RWPE2 (cell line): Measurements from ENCODE around the gene PHC2.

Source experiments
- ATAC-seq: fragments of 200-7000 bp; cut with Tn5 transposase; 3 replicates; pipeline ENCODE4 v1.9.1; 2021; ENCODE audit warnings: low read depth
- DNase-seq: peaks from one replicate; pipeline ENCODE4 v3.0.0-alpha.2; 2020; ENCODE audit warnings: low spot score
- H3K27ac ChIP-seq: fragments of 450-650 bp; 2 replicates; pipeline ENCODE4 v1.5.1; 2017; ENCODE audit warnings: mild to moderate bottlenecking; ENCODE audit not compliant: poor library complexity, severe bottlenecking
- H3K27me3 ChIP-seq: fragments of 250-450 bp; sonication (Bioruptor Pico); 2 replicates; pipeline ENCODE4 v1.5.1; 2021; ENCODE audit warnings: mild to moderate bottlenecking, moderate library complexity; ENCODE audit not compliant: insufficient read depth, poor library complexity, severe bottlenecking
- H3K36me3 ChIP-seq: fragments of 250-450 bp; sonication (Bioruptor Pico); 2 replicates; pipeline ENCODE4 v1.5.1; 2020; ENCODE audit warnings: low read depth, mild to moderate bottlenecking, moderate library complexity
- H3K4me1 ChIP-seq: fragments of 250-450 bp; sonication (Bioruptor Pico); 2 replicates; pipeline ENCODE4 v1.5.1; 2021; ENCODE audit warnings: mild to moderate bottlenecking, moderate library complexity; ENCODE audit not compliant: insufficient read depth, poor library complexity, severe bottlenecking
- H3K4me3 ChIP-seq: fragments of 250-450 bp; sonication (Bioruptor Pico); 2 replicates; pipeline ENCODE4 v1.5.1; 2021; ENCODE audit warnings: mild to moderate bottlenecking, moderate library complexity; ENCODE audit not compliant: severe bottlenecking
- H3K9me3 ChIP-seq: fragments of 250-450 bp; sonication (Bioruptor Pico); 2 replicates; pipeline ENCODE4 v1.5.1; 2021; ENCODE audit warnings: mild to moderate bottlenecking, moderate library complexity; ENCODE audit not compliant: severe bottlenecking
- TF ChIP-seq, protein P1 (sequence below): fragments of 450-650 bp; IDR thresholded peaks from one replicate; pipeline ENCODE4 v1.5.1; 2017; ENCODE audit warnings: mild to moderate bottlenecking, moderate library complexity; ENCODE audit not compliant: poor library complexity, severe bottlenecking

The PHC2 gene

GRCh38 chr1:33322109-33322508, 108.8 kb downstream of the PHC2 start:
- ATAC-seq, result no peak
- Histone ChIP-seq H3K36me3 (peaks cover 47% of the 10 kb centered on the region), H3K4me1 (no peaks in the 10 kb centered on the region), H3K27me3 (no peaks in the 10 kb centered on the region), H3K4me3 (no peak overlapping the region), H3K9me3 (no peaks in the 10 kb centered on the region), H3K27ac (no peak overlapping the region)
- DNase-seq, result no peak
- TF ChIP-seq, protein P1, sequence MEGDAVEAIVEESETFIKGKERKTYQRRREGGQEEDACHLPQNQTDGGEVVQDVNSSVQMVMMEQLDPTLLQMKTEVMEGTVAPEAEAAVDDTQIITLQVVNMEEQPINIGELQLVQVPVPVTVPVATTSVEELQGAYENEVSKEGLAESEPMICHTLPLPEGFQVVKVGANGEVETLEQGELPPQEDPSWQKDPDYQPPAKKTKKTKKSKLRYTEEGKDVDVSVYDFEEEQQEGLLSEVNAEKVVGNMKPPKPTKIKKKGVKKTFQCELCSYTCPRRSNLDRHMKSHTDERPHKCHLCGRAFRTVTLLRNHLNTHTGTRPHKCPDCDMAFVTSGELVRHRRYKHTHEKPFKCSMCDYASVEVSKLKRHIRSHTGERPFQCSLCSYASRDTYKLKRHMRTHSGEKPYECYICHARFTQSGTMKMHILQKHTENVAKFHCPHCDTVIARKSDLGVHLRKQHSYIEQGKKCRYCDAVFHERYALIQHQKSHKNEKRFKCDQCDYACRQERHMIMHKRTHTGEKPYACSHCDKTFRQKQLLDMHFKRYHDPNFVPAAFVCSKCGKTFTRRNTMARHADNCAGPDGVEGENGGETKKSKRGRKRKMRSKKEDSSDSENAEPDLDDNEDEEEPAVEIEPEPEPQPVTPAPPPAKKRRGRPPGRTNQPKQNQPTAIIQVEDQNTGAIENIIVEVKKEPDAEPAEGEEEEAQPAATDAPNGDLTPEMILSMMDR, result no peak

GRCh38 chr1:33321178-33321577, 109.7 kb downstream of the PHC2 start:
- Histone ChIP-seq H3K4me1 (no peaks in the 10 kb centered on the region), H3K4me3 (no peak overlapping the region), H3K9me3 (no peaks in the 10 kb centered on the region), H3K27ac (no peak overlapping the region), H3K36me3 (peaks cover 37% of the 10 kb centered on the region), H3K27me3 (no peaks in the 10 kb centered on the region)
- peak; percentile 20; the same call in 2 of the 3 replicates for ATAC-seq
- DNase-seq, result no peak
- TF ChIP-seq, protein P1, result no peak

DNA sequence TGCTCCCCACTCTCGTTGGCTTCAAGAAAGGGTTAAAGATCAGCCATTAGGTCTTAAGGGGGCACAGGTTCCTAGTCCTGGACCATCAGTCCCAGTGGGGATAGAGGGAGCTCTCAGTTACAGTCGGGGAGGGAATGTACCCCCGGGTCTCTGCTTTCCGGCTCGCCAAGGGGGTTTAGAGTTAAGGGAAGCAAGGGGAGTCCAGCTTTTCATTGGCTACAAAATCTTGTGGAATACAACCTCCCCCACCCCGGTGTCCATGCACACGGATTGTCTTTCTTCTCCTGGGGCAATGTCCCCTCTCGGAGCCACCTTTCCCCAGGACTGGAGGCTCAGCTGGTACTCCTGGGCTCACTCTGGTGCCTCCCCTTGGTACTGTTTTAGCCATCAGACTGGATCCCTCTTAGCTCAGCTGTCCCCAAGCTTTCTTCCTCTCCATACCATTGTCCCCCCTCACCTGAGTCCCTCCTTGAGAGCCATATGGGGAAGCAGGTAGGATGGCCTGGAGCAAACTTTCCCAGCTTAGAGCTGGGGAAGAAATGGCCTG, 110.2 kb downstream of the PHC2 start, which contains the start of gene A3GALT2:
A3GALT2 (minus strand) TSS at position 480 of the 547 bp plus-strand sequence; CDS start at position 480, 0 bp downstream.
- Histone ChIP-seq H3K4me3 (no peak within 1 kb of the TSS), H3K27me3 (no peaks in the 10 kb centered on the region), H3K4me1 (no peaks in the 10 kb centered on the region), H3K36me3 (peaks cover 32% of the 10 kb centered on the region), H3K27ac (no peak within 1 kb of the TSS), H3K9me3 (no peaks in the 10 kb centered on the region)
- DNase-seq (no peak), ATAC-seq (peak; percentile 3; the same call in 2 of the 3 replicates)
- TF ChIP-seq, protein P1, result no peak

DNA sequence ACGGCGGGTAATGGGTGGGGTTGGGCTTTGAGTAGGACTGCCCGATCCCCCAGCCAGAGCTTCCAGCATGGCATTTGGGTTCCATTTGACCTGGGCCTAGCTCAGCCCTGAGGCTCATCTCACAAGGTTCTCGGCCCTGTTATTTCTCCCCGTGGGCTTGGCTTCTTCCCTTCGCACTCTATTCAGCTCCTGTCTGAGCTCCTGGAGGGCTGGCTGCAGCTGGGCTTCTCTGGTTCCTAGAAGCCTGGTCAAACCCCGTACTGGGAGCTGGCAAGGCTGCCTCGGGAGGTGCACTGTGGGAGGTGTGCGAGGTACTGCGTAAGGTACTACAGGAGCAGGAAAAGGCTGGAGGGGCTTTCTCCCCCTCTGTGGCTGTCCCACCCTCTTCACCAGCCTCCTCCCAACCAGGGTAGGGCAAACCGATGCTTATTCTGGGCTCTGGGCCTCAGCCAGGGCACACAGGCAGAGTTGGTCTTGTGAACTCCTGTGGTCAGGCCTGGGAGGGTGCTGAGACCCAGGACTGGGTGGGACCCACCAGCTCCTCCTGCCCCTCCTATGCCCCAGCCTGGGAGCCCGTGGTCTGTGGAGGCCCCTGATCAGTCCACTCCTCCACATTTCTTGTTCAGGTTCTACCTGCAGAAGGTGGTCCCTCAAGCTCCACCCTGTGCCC, 110.8 kb downstream of the PHC2 start:
- Histone ChIP-seq H3K4me3 (no peak overlapping the region), H3K27me3 (no peaks in the 10 kb centered on the region), H3K27ac (no peak overlapping the region), H3K4me1 (no peaks in the 10 kb centered on the region), H3K36me3 (peaks cover 26% of the 10 kb centered on the region), H3K9me3 (no peaks in the 10 kb centered on the region)
- peak; percentile 11; the same call in 2 of the 3 replicates for ATAC-seq
- TF ChIP-seq, protein P1, result no peak
- DNase-seq, result no peak
